ENCODE results near the gene SLC6A18. TPM values are rescaled to one million over a fixed set of nuclear protein-coding genes. Genes with fewer than 3 reads are reported as not detected.
A peak's percentile ranks its signal among the peaks of the same experiment; 100 is the strongest.

The SLC6A18 gene
- total and polyA plus RNA-seq, 9 of the 15 experiments (the other 6 are each of a cell fraction or from before 2014, with no cell fraction given), result not detected

- TF ChIP-seq E2F1 (CRISPR knock-in tag; IDR thresholded peaks at IDR 0.05), result no peak
- no peak for TF ChIP-seq CHAMP1 (IDR thresholded peaks at IDR 0.05)
- TF ChIP-seq NKRF (IDR thresholded peaks at IDR 0.05; ENCODE audit: borderline replicate concordance), result no peak
- peak; percentile 73; the same call in 1 of the 2 replicates for TF ChIP-seq RUNX1 (IDR thresholded peaks at IDR 0.05; ENCODE audit: low read depth)
- no peak for TF ChIP-seq ZNF408 (CRISPR knock-in tag; IDR thresholded peaks at IDR 0.05; ENCODE audit: low read depth)
- peak; percentile 95 for TF ChIP-seq ZBTB9 (CRISPR knock-in tag; IDR thresholded peaks at IDR 0.05)
- TF ChIP-seq RAD21 (CRISPR knock-in tag; conservative IDR thresholded peaks at IDR 0.05 in 1 of 2, IDR thresholded peaks at IDR 0.05 in 1 of 2), result peak; percentile 12 to 33; a peak in 3 of 4 replicates
- no peak for TF ChIP-seq BCLAF1 (IDR thresholded peaks at IDR 0.05; ENCODE audit: borderline replicate concordance in 1 of 2, control insufficient read depth in 1 of 2, low read depth in 2 of 2, low read length in 1 of 2)
- no peak for TF ChIP-seq MBD1 (CRISPR knock-in tag; IDR thresholded peaks at IDR 0.05)
- no peak for TF ChIP-seq GTF2F1 (IDR thresholded peaks at IDR 0.05; ENCODE audit: low read depth, low read length)
- TF ChIP-seq STAT5A (IDR thresholded peaks at IDR 0.05; ENCODE audit: borderline replicate concordance, low read length), result peak; percentile 89
- no peak for TF ChIP-seq HIVEP1 (CRISPR knock-in tag; IDR thresholded peaks at IDR 0.05)
- no peak; the same call in 1 of the 2 replicates for TF ChIP-seq MYBL2 (IDR thresholded peaks at IDR 0.05; ENCODE audit: low read depth)
- TF ChIP-seq MYBL2 (CRISPR knock-in tag; IDR thresholded peaks at IDR 0.05; ENCODE audit: borderline replicate concordance), result no peak
Observed at GRCh38 chr5:1185629-1186350, 39.4 kb upstream of the SLC6A18 start (continued).

Measured in K562 (cell line).